WI38 (cell line): ENCODE data around the gene STAG3.

Experiments used
- H3K4me3 ChIP-seq: 2 replicates; pipeline ENCODE4 v1.5.1; 2011; ENCODE audit warnings: low read depth, mild to moderate bottlenecking, control low read depth, low read length
- TF ChIP-seq, protein P1 (sequence below): IDR thresholded peaks from 2 replicates; pipeline ENCODE4 v1.5.1; 2012; ENCODE audit warnings: low read depth, mild to moderate bottlenecking, control low read depth, low read length

Gene STAG3

DNA sequence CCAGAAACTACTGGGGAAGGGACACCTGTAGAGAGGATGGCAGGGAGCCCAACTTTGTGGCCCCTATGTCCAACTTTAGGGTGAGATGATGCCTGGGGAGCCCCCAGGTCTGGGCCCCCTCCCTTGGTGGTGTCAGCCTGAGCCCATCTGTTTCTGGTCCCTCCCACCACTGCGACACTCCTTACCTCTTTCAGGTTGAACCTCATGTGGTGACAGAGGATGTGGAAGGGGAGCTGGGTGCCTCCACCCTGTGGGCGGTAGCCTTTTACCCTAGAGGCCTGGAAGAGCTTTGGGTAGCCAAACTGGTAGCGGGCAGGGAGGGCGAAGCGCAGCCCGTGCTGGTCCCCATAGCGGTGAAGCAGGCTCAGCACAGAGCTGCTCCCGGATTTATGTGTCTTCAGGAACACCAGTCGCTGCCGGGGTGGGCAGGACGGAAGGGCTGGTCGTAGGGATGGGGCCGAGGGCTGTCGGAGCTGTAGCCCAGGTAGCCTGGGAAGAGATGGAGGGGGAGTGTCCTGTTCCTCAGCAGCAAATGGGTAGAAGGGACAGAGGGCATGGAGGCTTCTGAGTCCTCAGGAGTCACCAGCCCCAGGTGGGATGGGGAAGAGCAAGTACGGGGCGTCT lies 11.3 kb upstream of the STAG3 start:
- H3K4me3 ChIP-seq = no peak overlapping the region

DNA sequence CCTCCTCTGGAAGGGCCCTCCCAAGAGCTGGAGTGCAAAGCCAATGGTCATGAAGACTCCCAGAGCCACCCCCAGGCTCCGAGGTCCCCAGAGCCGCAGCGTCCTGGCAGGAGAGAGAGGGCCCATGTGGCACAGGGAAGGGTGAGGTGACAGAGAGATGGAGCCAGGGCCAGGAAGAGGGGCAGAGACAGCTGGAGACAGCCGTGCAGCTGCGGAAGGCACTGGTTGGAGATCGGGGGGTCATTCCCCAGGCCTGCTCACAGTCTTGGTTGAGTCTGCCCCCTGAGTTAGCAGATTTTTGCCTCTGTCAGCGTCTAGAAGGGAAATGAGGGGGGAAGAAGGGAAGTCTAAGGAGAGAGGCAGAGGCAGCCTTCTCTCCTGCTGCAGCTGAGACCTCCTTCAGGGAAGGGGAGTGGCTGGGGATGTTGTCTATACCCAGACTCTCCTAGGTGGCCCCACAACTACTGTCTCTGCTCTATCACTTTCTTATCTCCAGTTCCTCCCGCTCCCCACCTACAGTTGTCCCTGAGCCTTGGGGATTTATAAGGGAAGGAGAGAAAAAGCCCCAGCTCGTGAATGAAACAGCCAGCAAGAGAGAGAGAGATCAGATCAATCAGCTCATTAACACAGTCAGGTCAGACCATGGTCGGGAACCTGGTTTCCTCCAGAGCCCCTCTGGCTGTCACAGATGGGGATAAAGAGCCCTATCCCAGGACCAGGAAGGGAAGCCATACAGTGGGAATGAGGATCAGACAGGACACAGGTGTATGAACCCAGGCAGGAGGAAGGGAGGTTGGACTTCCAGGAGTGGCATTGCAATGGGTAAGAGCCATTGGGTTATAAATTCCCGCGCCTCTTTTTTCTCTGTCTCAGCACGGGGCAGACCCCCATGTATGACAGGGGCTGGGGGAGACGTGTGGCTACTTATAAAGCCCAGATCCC lies 10.5 kb upstream of the STAG3 start:
- TF ChIP-seq, protein P1, sequence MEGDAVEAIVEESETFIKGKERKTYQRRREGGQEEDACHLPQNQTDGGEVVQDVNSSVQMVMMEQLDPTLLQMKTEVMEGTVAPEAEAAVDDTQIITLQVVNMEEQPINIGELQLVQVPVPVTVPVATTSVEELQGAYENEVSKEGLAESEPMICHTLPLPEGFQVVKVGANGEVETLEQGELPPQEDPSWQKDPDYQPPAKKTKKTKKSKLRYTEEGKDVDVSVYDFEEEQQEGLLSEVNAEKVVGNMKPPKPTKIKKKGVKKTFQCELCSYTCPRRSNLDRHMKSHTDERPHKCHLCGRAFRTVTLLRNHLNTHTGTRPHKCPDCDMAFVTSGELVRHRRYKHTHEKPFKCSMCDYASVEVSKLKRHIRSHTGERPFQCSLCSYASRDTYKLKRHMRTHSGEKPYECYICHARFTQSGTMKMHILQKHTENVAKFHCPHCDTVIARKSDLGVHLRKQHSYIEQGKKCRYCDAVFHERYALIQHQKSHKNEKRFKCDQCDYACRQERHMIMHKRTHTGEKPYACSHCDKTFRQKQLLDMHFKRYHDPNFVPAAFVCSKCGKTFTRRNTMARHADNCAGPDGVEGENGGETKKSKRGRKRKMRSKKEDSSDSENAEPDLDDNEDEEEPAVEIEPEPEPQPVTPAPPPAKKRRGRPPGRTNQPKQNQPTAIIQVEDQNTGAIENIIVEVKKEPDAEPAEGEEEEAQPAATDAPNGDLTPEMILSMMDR = no peak
- peak overlapping the region; percentile 64 for H3K4me3 ChIP-seq

More for the DNA sequence above, 11.3 kb upstream of the STAG3 start:
- TF ChIP-seq, protein P1 = no peak

DNA sequence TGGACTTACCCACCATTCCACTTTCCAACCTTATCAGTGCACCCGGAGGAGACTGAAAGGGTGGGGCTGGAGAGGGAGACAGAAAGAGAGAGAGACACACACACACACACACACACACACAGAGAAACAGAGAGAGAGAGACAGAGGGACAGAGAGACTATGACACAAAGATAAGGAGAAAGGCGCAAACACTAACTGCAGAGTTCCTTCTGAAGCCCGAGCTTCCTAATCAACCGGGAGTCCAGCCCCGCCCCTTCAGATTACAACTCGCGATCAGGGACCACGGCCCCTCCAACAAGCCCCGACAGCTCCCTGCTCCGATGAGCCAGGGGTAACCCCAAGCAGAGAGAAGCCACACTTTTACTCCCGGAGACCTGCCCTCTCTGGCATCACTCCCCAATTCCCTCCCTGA lies 9.8 kb upstream of the STAG3 start:
- TF ChIP-seq, protein P1 = no peak

DNA sequence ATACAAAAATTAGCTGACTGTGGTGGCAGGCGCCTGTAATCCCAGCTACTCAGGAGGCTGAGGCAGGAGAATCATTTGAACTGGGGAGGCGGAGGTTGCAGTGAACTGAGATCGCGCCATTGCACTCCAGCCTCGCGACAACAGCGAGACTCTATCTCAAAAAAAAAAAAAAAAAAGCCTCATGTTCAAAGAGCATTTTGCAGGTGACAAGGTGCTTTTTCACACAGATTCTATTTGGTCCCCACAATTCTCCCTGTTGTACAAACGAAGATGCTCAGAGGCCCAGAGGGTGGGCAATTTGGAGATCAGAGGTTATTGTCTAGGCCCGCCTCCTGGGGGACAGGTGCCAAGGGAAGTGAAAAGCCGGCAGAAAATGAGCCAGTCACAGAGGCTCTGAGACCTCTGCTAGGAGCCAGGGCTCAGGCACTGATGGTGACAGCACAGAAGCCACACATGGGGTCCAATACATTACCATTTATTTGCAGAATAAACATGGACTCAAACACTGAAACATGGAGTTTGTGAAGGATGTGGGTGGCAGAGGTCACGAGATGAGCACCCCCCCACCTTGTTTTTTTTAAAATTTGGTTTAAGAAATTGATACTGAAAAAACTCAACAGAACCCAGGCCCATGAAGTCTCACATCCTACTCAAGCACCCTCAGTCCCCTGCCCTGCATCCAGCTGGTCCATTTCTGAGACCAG lies 8.4 kb upstream of the STAG3 start:
- TF ChIP-seq, protein P1 = no peak
- no peak overlapping the region for H3K4me3 ChIP-seq

More for the DNA sequence above, 9.8 kb upstream of the STAG3 start:
- peak overlapping the region; percentile 64 for H3K4me3 ChIP-seq

DNA sequence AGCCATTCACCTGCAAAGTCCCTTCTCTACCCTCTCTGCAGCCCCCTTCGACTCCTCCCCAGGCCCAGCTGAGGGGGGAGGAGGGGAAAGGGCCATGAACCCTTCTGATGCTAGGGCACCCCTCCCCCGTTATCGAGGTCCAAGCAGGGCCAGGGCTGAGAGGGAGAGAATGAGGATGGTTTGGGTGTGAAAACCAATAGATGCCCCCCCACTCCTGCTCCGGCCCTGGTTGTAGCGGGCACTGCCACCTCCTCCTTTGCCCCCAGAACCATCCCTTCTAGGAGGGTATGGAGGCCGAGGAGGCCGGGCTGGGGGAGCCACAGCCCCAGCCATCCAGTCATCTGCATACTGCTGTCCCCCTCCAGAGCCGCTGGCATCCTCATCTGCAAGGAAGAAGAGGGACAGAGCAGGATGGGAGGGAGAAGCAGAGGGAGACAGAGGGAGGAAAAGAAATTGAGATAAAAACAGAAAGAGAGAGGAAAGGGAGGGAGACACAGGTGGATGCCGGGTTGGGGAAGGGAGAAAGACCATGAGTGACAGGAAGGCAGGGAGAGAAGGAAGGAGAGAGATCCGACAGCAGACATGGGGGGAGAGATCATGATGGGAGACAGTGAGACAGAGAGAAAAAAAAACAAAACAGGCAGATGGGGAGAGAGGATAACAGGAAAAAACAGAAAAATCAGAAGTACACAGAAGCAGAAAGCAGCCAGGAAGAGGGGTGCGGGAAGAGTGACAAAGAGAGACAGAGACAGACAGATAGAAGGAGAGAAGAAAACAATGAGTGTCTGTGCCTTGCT lies 7.4 kb upstream of the STAG3 start:
- TF ChIP-seq, protein P1 = no peak
- no peak overlapping the region for H3K4me3 ChIP-seq

DNA sequence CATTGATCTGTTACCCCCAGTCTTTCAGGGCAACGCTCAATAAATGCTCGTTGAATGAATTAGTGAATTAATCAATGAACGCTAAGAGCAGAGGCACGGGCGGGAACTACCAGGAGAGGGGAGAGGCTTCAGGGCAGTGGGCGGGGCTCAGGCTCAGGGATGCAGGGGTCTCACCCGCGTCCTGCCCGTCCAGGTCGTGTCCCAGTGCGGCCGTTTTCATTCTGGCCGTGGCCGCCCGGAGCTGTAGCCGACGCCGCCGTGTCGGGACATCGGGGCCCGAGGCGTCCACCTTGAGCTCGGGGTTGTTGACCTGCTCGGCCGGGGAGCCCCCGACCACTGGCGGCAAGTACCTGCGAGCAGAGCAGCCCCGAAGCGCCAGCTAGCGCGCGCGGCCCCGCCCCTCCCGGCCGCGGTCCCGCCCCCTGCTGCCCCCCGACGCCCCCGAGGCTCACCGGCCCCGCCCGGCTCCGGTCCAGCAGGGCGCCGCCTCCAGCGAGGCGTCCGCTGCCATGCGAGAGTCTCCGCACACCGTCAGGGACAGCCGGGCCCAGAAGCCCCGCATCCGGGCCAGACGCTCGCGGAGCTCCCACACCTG lies 6.5 kb upstream of the STAG3 start:
- H3K4me3 ChIP-seq = no peak overlapping the region
- TF ChIP-seq, protein P1 = no peak
